Right atrium auricular region (tissue), 2 donors: ENCODE data around the gene SHISA2. TPM values are rescaled to one million over a fixed set of nuclear protein-coding genes. Genes with fewer than 3 reads are reported as not detected.
A peak's percentile ranks its signal among the peaks of the same experiment; 100 is the strongest.
"Not testable (repeated sequence)": the region's sequence is repeated elsewhere in the genome, so short reads cannot be mapped to it uniquely, and the experiment has no call there.

Experiments used
- DNase-seq: peaks from one replicate; pipeline ENCODE4 v3.0.0-alpha.2; 2019; ENCODE audit warnings: low spot score
- H3K27ac ChIP-seq, 2 donors: fragments of 200-600 bp; sonication (generic); 1 replicate in 1 of 2; 2 replicates in 1 of 2; pipeline ENCODE4 v1.5.1; 2016 to 2019
- H3K27me3 ChIP-seq, 2 donors: fragments of 200-600 bp; sonication (generic); one replicate each; pipeline versions ENCODE4 v1.5.1 to v1.6.0; 2017 to 2019
- H3K36me3 ChIP-seq: fragments of 200-600 bp; sonication (generic); one replicate; pipeline ENCODE4 v1.5.1; 2016
- H3K4me1 ChIP-seq, 2 donors: fragments of 200-600 bp; sonication (generic); one replicate each; pipeline versions ENCODE4 v1.5.1 to v1.6.0; 2017 to 2019
- H3K4me3 ChIP-seq, 2 donors: fragments of 200-600 bp; sonication (generic); 1 replicate in 1 of 2; 2 replicates in 1 of 2; pipeline ENCODE4 v1.5.1; 2017 to 2019; ENCODE audit warnings: mild to moderate bottlenecking in 1 of 2, moderate library complexity in 1 of 2
- H3K9me3 ChIP-seq, 2 donors: fragments of 200-600 bp; sonication (generic); one replicate each; pipeline ENCODE4 v1.5.1; 2019
- total RNA-seq, 2 donors: library from RNA; depleted of rRNA; stranded (reverse); fragments of >200 nt; gene quantifications; one replicate each; pipeline ENCODE4 v1.1.0, GENCODE V29; 2016
- TF ChIP-seq, protein P1 (sequence below), 2 donors: fragments of 200-600 bp; sonication (generic); IDR thresholded peaks; one replicate each; pipeline ENCODE4 v1.5.1; 2019; ENCODE audit warnings: antibody characterized with exemption in 2 of 2

The SHISA2 gene
- not detected for total RNA-seq

DNA sequence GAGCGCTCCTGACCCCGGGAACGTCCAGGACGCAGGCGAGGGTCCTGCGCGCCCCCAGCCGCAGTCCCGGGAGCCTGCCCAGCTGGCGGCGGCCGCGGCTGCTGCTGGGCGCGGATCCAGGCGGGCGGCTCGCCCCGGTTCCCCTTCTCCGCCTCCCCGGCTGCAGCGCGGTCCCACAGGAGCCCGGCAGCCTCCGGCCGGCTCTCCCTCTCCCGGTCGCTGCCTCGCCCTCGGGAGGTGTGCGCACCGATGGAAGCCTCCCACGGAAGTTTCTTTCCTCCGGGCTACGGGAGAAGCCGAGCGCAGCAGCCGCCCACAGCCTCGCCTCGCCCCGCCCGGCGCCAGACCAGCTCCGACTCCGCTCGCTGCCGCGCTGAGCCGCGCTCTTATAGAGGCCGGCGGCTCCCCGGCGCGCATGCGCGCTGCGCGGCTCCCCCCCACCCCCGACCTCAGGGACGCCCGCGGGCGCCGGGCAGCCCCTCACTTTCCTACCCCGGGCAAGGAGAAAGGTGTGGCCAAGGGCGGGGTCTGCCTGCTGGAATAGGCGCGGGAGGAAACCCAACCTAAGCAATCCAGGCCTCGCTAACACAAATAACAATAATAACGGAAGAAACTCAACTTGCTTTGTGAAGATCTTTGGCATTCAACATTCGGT, at the start of gene SHISA2:
TSS of gene SHISA2 (minus strand) at position 360 of the 655 bp plus-strand sequence. CDS start 1,041 bp downstream, outside the sequence.
- Histone ChIP-seq H3K9me3 (no peaks in the 10 kb centered on the region), H3K4me3 (peak within 1 kb of the TSS; percentile 13 to 52), H3K27ac (no peak within 1 kb of the TSS), H3K36me3 (no peaks in the 10 kb centered on the region), H3K4me1 (peaks cover 0 to 30% of the 10 kb centered on the region in 2 donors), H3K27me3 (peaks cover 6 to 22% of the 10 kb centered on the region in 2 donors)
- no peak for DNase-seq
- TF ChIP-seq, protein P1, sequence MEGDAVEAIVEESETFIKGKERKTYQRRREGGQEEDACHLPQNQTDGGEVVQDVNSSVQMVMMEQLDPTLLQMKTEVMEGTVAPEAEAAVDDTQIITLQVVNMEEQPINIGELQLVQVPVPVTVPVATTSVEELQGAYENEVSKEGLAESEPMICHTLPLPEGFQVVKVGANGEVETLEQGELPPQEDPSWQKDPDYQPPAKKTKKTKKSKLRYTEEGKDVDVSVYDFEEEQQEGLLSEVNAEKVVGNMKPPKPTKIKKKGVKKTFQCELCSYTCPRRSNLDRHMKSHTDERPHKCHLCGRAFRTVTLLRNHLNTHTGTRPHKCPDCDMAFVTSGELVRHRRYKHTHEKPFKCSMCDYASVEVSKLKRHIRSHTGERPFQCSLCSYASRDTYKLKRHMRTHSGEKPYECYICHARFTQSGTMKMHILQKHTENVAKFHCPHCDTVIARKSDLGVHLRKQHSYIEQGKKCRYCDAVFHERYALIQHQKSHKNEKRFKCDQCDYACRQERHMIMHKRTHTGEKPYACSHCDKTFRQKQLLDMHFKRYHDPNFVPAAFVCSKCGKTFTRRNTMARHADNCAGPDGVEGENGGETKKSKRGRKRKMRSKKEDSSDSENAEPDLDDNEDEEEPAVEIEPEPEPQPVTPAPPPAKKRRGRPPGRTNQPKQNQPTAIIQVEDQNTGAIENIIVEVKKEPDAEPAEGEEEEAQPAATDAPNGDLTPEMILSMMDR (IDR thresholded peaks at IDR 0.05), result no peak

DNA sequence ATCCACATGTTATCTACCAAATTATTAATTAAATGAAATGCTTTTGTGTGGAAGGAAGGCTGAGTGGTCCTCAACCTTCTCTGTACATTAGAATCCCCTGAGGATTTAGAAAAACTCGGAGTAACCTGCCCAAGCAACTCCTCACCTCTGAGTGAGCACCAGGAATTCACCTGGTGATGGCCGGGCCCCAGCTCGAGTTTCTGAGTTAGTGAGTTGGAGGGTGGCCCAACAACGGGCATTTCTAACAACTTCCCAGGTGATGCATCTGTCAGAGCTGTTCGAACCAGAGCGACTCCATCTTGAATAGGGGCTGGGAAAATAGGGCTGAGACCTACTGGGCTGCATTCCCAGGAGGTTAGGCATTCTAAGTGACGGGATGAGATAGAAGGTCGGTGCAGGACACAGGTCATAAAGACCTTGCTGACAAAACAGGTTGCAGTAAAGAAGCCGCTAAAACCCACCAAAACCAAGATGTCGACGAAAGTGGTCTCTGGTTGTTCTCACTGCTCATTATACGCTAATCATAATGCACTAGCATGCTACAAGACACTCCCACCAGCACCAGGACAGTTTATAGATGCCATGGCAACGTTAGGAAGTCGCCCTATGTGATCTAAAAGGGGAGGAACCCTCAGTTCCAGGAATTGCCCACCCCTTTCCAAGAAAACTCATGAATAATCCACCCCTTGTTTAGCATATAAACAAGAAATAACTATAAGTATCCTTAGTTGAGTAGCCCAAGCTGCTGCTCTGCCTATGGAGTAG, 44.2 kb upstream of the SHISA2 start:
- no peak overlapping the region for H3K27ac ChIP-seq
- no peaks in the 10 kb centered on the region for H3K27me3 ChIP-seq
- peaks cover 0 to 5% of the 10 kb centered on the region in 2 donors for H3K9me3 ChIP-seq
- TF ChIP-seq, protein P1 (IDR thresholded peaks at IDR 0.05), result no peak
- no peak for DNase-seq
- no peaks in the 10 kb centered on the region for H3K4me1 ChIP-seq
- H3K36me3 ChIP-seq, result no peaks in the 10 kb centered on the region
- no peak overlapping the region for H3K4me3 ChIP-seq

DNA sequence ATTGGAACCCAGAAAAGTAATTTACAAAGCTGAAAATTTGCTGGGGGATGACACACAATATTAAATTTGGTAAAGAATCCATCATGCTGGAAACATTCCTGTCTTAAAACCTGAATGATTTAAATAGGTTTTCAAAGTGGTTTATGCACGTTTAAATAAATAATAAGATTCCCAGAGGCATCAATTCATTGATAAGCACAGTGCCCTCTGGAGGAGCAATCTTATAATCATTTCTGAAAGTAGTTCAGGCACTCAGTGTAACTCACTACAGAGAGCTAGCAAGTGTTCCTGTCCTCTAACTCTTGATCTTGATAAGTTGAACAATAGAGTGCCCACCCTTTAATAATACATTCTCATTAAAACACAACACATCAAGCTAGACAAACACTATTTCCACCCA, 43.5 kb upstream of the SHISA2 start:
- Histone ChIP-seq H3K4me3 (no peak overlapping the region), H3K9me3 (peaks cover 0 to 7% of the 10 kb centered on the region in 2 donors), H3K27me3 (no peaks in the 10 kb centered on the region), H3K27ac (no peak overlapping the region), H3K36me3 (no peaks in the 10 kb centered on the region), H3K4me1 (no peaks in the 10 kb centered on the region)
- TF ChIP-seq, protein P1 (IDR thresholded peaks at IDR 0.05), result no peak
- DNase-seq, result no peak

DNA sequence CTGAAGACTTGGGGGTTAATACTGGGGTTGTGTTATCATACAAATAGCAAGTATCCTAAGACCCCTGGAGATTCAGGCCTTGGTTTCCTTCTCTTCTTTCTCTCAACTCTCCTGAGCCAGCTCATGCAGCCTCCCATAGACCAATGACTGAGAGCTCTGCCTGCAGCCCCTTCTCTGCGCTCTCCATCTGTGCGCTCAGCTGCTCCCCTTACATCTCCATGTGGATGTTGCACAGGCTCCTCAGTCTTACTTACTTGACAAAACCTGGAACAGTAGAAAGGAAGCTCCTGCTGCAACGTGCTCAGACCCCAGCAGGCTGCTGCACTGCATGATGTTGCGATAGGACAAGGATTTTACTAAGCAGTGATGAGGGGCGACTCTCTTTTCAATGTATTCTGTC, 25.0 kb upstream of the SHISA2 start:
- not testable (repeated sequence) for DNase-seq, H3K36me3 ChIP-seq, H3K4me1 ChIP-seq, H3K4me3 ChIP-seq, H3K27me3 ChIP-seq, H3K27ac ChIP-seq, H3K9me3 ChIP-seq

DNA sequence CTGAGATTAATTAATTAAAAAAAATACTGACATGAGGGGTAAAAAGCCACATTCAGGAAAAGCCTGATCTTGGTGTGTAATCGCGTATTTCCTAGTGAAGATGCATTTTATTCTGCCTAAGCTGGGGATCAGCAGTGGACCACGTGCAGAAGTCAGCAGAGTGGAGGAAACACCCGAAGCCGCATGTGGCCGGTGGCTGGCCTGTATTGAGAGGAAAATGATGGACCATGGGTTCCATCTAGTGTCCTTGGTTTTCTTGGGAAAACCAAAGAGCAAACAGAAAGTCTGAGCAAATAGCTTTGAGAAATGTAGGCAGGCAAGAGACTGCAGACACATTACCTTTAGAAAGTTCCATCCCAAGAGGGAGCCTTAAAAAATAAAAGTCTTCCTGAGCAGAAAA, 23.7 kb upstream of the SHISA2 start:
- Histone ChIP-seq H3K4me1 (no peaks in the 10 kb centered on the region), H3K4me3 (no peak overlapping the region), H3K36me3 (no peaks in the 10 kb centered on the region), H3K27ac (no peak overlapping the region), H3K27me3 (no peaks in the 10 kb centered on the region), H3K9me3 (no peaks in the 10 kb centered on the region)
- no peak for DNase-seq
- TF ChIP-seq, protein P1 (IDR thresholded peaks at IDR 0.05), result no peak

DNA sequence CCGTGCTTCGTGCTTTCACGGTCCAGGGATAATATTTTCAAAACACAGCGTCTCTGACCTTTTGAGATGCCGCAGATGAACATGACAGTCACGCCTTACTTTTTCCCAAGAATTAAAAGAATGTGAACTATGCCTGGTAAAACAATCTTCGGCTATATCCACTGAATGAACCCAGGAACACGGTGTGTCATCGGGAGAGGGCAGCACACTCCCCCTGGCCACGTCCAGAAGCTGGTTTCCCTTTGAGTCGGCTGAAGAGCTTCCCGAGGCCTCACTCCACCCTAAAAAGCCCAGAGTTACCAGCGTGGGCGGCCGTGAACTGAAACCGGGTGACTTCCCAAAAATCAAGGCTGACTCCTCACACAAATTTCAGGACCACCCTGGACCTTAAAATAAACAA, 22.9 kb upstream of the SHISA2 start:
- DNase-seq, result no peak
- Histone ChIP-seq H3K36me3 (no peaks in the 10 kb centered on the region), H3K27ac (no peak overlapping the region), H3K4me3 (no peak overlapping the region), H3K27me3 (no peaks in the 10 kb centered on the region), H3K9me3 (no peaks in the 10 kb centered on the region), H3K4me1 (no peaks in the 10 kb centered on the region)
- TF ChIP-seq, protein P1 (IDR thresholded peaks at IDR 0.05), result no peak
